M059J (cell line): ENCODE measurements around the gene MTCL1. TPM values are rescaled to one million over a fixed set of nuclear protein-coding genes. Genes with fewer than 3 reads are reported as not detected.

Experiments
- DNase-seq: peaks from one replicate; pipeline ENCODE4 v3.0.0-alpha.2; 2012; ENCODE audit warnings: low read depth
- total RNA-seq: library from RNA; depleted of rRNA; stranded (reverse); fragments of >200 nt; shearing (Covaris generic); gene quantifications from 2 replicates; pipeline ENCODE4 v1.2.3, GENCODE V29; 2014

The MTCL1 gene
- total RNA-seq, 1 experiment from 2014 or later = 28.2 TPM

GRCh38 chr18:8808001-8808400, 102.6 kb downstream of the MTCL1 start:
- DNase-seq = peak; percentile 89

DNA sequence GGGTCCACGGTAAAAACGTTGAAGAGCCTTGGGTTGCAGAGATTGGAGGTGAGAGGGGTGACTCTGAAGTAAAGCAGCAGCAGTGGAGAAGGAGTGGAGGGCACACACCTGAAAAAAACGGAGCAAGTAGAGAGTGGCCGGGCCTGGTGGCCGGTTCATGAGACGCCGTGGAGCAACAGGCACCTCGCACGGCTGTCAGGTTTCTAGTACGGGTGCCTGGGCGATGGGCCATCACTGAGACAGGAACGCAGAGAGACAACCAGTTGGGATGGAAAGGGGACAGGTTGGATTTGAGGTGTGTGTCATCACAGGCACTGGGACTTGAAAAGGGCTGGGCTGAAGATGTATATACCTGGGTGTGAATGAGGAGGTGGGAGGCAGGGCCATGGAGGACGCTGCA, 104.2 kb downstream of the MTCL1 start:
- DNase-seq = no peak

GRCh38 chr18:8810157-8810556, 104.8 kb downstream of the MTCL1 start:
- DNase-seq = no peak

DNA sequence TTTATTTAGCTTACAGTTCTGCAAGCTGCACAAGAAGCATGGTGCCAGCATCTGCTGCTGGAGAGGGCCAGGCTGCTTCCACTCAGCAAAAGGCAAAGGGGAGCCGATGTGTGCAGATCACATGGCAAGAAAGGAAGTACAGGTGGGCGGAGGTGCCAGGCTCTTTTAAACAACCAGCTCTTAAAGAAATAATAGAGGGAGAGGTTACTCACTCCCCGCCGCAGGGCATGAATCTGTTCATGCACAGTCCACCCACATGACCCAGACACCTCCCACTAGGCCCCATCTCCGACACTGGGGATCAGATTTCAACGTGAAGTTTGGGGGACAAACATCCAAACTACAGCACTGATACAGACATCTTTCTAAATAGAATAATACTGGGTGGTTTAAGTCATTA, 105.8 kb downstream of the MTCL1 start:
- no peak for DNase-seq

GRCh38 chr18:8812631-8813030, 107.3 kb downstream of the MTCL1 start:
- DNase-seq = peak; percentile 80

DNA sequence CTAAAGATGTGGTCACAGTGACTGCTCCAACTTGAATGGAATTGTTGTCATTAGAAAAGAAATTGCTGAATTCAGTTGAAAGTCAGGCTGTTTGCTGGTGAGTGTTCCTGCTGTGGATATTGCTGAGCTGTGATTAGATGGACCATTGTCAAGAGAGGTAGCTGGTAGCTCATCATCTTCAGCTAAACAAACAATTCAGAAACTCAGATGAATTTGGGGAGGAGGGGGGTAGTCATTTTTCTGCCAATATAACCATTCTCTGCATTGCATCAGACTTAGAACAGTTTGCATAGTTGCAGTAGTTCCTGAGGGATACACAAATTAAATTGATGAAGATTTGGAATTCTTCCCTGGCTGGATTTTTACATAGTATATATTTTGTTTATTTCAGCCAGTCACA, 108.3 kb downstream of the MTCL1 start:
- DNase-seq = peak; percentile 17

- peak; percentile 49 for DNase-seq
Measured at GRCh38 chr18:8814206-8814605, 108.8 kb downstream of the MTCL1 start.

DNA sequence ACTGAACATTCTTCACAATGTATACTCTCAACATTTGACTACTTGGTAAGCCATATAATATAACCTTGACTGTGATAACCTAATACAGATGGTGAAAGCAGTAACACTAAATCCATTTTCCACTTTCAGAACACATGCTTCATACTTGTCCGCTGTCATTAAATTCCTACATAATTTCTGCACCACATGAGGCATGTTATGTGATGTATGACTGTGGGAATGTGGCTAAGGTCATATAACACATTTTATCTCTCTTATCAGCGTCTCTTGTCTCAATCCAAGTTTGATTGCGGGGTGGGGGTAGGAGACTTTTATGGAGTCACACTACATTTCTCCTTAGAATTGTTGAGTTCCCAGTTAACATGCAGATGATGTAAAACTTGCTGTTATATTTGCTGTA, 110.9 kb downstream of the MTCL1 start:
- no peak for DNase-seq

DNA sequence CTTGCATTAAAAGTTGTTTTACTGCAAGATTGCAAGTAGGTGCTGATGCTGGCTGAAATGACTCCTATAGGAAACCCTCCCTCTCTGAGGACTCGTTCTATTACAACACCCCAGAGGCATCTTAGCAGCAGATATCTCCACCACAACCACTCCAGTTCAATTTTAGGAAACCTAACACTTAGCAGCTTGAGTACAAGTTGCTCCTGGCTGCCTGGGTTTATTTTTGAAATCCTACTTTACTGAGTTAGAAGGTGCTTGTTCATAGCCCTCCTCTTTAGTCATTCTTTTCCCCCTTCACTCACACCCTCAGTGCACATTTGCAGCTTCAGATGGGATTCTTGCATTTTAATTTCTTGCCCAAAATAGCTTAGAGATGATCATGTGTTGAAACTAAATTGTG, 111.5 kb downstream of the MTCL1 start:
- no peak for DNase-seq

GRCh38 chr18:8818982-8819381, 113.6 kb downstream of the MTCL1 start:
- no peak for DNase-seq

GRCh38 chr18:8820396-8821082, 115.2 kb downstream of the MTCL1 start:
- DNase-seq = no peak

DNA sequence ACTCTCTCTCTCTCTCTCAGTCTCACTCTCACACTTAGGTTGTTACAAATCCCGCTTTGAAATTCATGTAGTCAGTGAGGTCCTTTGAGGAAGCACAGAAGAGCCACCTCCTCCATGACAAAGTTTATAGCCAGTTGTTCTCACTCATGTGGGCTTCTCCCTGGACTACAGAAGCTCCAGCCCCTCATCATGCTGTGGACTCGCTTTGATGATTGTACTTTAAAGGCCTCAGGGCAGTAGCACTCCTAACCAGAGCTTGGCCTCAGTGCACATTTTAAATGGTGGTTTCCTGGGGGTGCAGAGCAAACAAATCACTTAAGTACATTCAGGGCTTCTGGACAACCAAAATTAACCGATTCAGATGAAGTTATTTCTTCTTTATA, 115.7 kb downstream of the MTCL1 start:
- DNase-seq = no peak

- no peak for DNase-seq
Measured at GRCh38 chr18:8821531-8821930, 116.2 kb downstream of the MTCL1 start.

DNA sequence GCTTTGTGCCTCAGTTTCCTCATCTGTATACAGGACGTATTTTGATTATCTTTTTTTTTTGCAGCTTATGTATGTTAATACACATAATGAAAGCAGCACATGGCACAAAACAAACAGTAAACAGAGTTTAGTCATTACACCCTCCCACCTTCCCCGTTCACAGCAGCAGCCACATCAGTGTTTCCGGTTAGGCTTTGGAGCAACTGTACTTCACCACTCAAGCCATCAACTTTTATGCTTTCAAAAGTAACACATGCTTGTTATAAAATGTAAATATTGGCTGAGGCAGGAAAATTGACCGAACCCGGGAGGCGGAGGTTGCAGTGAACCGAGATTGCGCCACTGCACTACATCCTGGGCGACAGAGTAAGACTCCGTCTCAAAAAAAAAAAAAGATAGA, 117.3 kb downstream of the MTCL1 start:
- DNase-seq = no peak

- no peak for DNase-seq
Measured at GRCh38 chr18:8823530-8823929, 118.2 kb downstream of the MTCL1 start.

DNA sequence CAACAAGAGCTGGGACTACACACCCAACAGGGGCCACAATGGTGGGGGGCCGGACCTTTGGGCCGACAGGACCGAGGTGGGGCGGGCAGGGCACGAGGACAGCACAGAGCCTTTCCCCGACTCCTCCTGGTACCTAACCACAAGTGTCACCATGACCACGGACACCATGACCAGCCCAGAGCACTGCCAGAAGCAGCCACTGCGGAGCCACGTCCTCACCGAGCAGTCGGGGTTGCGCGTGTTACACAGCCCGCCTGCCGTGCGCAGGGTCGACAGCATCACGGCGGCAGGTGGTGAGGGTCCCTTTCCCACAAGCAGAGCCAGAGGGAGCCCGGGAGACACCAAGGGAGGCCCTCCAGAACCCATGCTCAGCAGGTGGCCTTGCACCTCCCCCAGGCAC, 119.5 kb downstream of the MTCL1 start:
- no peak for DNase-seq

DNA sequence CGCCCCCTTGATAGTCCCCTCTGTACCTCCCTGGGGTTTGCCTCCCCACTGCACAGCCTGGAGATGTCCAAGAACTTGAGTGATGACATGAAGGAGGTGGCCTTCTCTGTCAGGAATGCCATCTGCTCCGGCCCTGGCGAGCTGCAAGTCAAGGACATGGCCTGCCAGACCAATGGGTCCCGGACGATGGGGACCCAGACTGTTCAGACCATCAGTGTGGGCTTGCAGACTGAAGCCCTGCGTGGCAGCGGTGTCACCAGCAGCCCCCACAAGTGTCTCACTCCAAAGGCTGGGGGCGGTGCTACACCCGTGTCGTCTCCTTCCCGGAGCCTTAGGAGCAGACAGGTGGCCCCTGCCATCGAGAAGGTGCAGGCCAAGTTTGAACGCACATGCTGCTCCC, 119.9 kb downstream of the MTCL1 start:
- no peak for DNase-seq

GRCh38 chr18:8825729-8826375, 120.5 kb downstream of the MTCL1 start:
- DNase-seq = no peak

- DNase-seq = no peak
Measured at GRCh38 chr18:8826514-8826913, 121.2 kb downstream of the MTCL1 start.

- DNase-seq = no peak
Measured at GRCh38 chr18:8826971-8827370, 121.6 kb downstream of the MTCL1 start.

DNA sequence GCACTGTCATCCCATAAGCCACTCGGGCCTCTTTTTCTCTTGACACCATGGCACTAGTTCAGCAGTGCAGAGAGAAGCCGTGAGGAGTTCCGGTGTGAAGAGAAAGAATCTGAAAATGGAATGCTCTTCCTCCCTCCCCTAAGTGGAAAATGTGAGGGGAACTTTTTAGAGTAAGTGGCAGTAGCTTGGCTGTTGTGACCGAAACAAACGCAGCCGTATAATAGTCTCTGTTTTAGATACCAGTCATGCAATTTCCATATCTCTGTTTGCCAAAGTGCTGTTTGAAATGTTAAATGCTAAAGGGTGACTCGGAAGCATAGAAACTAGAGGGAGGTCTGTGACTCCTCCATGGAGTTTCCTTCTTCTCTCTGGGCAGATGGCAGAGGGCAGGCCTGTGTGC, 122.9 kb downstream of the MTCL1 start:
- no peak for DNase-seq

GRCh38 chr18:8828798-8829197, 123.4 kb downstream of the MTCL1 start:
- DNase-seq = no peak
